SHP77 treated with DMSO at 0.1 percent for 48 hours (cell line): Measurements from ENCODE around the gene UBE2E2.
"Not testable (repeated sequence)": the region's sequence is repeated elsewhere in the genome, so short reads cannot be mapped to it uniquely, and the experiment has no call there.

Experiments used
- DNase-seq: peaks from one replicate; lab custom pipeline; 2025; lab: John Stamatoyannopoulos, UW

UBE2E2 gene

DNA sequence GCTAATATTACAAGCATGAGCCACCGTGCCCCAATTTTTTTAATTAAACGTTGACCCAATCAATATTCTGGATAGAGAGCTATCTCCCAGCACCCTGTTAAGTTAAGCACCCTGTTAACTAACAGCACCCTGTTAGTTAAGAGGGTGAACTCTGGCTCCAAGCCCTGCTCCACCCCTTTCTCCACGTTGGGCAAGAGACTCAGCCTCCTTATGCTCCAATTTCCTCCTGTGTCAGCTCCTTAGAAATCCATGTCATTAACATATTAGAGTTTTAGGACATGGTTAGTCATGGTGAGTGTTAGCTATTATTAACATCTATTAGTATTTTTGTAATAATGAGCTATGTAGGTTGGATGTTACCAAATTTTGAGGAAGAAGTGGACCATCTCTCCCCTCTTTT is 385.4 kb downstream of the UBE2E2 start:
- no peak for DNase-seq

DNA sequence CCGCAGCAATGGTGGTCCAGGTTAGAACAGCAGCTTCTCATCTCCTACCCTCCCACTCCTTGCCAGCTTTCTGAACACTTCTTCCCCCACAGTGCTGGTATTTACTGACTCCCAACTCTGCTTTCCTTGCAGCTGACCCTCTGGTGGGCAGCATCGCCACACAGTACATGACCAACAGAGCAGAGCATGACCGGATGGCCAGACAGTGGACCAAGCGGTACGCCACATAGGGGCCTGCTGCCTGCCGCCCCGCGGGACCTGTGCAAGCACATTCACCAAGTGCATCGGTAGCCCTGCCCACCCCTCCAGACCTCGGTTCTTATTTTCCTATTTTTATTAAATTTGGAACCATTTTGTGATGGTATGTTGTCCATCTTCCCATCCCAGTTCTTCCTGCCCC is 386.5 kb downstream of the UBE2E2 start:
- DNase-seq, result no peak

DNA sequence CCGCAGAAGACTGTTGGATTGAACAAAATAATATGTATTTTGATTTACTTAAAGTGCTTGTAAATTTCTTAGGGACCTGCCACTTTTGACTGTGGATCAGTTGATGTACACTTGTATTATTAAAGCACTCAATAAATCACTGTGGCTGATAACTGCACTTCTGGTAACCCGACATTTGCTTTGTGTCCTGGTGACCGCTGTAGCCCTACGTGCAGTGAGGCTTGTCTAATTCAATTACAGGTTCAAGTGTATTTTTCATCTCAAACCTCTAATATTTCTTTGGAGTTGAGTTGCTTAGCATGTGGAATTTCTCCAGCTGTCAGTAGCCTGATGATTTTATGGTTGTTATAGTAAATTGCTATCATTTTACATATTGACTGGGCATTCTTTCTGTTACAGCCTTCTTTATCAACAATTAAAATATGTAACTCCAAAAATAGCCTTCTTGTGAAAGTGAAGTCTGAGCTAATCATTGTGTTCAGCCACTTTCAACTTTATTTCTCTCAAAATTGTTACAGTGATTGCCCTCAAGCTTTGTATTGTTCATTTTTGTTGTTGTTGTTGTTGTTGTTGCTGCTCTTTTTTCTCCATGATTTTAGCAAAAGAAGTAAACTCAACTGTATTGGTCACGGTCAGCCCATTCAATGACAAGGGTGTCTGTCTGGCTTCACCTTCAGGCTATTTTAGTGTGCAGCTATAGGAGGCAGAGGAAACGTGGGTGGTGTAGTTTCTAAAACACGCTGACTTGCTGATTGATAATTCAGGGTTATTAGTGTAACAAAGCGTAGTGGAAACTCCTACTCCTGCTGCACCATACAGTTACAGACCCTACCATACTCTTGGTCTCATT is 387.5 kb downstream of the UBE2E2 start:
- no peak for DNase-seq

DNA sequence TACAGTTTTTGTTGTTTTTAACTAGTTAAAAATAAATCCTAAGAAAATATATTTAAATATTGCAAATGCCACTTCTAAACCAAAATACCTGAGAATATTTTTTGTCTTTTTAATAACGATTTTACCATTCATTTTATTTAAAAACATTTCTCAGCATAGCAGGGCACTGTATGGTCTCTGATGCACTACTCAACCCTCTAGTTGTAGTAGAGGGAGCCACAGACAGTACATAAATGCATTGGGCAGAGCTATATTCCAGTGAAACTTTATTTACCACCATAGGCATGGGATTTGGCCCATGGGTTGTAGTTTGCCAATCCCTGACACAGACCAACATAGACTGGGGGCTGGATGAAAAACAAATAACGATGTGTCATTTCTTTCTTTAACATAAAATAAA is 388.2 kb downstream of the UBE2E2 start:
- DNase-seq, result no peak

DNA sequence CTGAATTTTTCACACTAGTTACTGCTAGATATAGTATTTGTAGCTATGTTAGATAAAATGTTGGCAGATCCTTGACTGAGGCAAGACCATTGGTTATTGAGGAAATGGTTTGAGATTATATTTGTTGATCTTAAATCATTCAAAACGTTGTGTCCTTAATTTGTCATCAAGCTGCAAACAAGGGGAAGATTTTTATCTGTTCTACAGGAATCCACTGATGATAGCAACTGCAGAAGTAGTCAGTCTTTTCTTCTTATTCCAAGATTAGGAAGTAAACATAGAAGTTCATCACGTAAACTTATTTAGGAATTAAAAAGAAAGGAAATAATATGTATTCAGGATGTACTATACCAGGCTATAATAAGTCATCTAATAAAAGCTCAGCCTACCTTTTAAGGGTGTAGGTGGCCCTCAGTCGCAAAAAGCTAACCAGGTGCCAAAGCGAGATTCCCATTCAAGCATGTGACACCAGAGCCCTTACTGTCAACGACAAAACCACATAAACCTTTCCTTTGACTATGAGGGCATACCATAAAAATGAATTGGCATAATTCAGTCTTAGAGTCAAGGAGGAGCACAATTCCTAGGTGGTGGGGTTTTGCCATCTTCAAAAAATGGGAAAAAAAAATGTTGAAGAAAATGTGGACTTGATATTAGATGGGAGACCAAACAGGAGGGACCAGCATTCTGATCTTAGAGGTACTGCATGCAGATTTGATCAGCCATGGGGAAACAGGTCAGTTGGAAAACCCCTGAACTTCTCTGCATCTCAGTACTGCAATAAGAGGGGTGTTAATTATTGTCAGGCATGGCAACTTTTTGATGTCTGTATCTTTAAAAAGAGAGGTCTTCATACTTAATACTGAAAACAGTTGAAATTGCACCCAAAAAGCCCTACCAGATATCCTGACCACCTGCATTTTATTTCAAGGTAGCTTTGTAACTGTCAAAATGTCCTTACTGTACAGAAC is 390.1 kb downstream of the UBE2E2 start:
- DNase-seq, result no peak

DNA sequence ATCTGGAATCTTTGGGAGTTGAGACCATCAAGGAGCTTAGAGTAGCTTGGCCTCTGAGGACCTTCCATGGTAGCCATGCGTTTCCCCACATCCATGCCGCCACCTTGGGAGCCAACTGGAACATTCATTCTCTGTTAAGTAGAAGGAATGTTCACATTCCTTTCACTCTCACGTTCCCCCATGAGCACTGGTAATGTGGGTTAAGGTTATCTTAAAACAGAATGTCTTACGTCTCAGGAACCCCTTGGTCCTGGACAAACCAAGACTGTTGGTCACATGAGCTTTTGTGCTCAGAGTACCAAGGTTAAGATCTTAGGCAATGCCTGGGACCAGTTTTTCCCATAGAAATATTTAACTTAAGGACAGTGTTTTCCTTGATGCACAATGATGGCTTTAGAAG is 390.9 kb downstream of the UBE2E2 start:
- DNase-seq, result no peak

DNA sequence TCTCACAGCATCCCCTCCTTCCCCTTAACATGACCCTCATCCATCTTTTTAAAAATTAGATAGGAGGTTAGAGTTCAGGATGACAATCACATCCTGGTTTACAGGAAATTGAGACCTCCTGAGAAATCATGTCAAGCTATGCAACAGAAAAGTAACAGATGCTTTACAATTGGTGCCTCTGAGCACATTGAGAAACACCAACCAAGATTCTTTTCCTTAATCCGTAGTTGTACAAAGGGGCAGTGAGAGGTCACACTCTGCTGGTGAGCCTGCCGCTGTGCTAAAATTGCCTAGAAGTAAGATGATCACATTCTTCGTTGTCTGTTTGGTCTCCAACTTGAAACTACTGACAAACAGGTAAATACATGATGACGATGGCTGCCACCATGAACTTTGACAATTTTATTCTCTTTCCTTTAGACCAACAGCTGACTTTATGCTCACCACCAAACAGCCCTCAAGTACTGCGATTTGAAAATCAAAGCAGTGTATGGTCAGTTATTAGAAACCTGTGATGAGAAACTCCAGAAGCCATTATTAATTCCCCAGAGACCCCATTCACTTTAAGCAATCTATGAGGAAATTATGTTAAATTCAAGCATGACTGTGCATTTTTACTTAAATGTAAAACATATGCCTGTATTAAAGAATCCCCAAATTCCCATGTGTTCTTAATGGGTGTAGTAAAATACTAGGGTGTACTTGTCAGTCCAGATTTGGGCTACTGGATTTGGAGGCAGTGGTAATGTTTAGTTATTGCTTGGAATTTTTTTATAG is 392.0 kb downstream of the UBE2E2 start:
- DNase-seq, result no peak

DNA sequence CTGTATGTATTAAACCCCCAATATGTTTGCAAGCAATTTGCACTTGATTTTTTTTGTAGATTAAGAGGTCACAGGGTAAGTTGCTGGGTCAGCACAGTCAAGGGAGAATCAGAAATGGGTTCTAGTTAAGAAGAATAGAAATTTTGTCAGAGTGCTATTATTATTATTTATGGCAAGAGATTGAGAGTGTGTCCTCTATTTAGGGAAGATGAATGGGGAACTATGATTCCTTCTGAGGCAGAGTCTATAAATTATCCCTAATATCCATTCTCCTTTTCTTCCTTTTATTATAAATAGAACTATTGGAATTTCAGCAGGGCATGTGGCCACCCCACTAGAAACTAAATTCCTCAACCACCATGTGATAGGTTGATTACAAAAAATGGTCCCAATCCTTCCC is 392.7 kb downstream of the UBE2E2 start:
- no peak for DNase-seq

DNA sequence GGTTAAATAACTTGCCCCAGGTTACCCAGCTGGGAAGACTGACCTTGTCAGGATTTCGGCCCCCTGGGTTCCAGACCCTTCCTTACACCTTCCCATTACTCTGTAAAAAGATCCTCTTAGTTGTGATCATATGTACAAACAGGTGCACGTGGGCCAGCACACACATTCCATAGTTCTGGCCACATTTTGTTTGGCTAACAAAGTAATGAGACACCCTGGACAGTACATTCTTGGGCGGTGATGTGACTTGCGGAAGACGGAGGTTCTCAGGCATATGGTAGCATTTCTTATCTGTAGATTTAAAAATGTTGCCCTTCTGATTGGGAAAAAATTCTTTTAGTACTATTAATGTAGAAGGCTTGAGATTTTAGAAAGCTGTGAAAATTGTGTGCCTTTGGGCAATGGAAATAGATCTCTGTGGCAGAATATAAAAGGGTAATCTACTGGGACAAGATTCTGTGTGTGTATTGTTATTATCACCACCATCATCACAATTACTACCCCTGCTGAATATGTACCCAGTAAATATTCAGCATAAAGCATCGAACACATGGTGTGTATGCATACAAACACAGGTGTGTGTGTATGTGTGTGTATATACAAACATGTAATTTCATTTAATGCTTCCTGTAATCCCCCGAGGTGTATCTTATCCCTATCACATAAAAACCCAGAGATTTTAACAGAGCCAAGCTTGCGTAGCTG is 397.2 kb downstream of the UBE2E2 start:
- DNase-seq, result no peak

DNA sequence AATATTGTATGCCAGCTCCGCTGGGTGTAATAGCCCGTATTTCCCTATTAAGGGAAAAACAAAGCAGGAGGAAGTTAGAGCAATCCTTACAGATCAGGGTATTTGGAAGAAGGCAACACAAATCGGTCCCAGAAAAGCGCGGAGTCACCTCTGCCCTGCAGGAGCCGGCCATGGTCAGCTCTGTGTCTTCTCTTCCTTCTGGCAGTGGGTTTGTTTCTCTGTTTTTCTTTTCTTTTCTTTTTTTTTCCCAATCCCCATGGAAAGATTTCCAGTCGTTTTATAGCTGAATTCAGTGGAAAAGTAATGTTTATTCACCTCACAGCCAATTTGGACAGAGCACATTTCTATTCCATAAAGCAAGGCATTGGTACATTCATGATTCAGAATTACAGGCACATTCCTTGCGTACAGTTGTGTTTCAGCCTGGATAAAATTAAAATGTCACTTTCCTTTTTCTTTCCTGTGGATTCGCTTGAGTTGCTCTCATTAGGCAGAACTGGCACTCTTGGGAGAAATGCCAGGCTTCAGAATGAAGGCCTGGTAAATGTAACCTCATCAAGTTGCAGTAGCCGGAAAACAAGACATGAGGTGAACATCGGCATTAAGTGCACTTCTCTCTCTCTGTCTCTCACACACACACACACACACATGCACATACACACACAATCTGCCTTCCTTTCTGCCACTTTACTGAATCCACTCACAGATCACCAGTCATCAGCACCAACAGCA is 398.1 kb downstream of the UBE2E2 start:
- no peak for DNase-seq

DNA sequence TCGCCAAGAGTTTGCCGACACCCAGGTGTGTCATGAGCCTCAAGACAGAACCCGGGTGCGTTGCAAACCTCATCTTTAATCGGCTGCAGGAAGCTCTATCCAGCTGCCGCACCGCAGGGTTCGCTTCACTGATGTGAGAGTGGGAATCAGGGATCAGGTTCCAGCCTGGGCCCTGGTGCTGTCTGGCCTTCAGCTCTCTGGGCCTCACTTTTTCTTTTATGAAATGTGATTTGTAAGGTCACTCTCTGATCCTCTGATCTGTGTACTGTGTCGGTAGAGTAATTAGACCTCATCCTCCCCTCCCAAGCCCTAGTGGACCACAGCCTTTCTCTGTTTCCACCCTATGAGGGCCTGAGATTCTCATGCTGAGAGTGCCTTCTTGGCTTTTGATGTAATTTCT is 399.8 kb downstream of the UBE2E2 start:
- DNase-seq, result no peak

DNA sequence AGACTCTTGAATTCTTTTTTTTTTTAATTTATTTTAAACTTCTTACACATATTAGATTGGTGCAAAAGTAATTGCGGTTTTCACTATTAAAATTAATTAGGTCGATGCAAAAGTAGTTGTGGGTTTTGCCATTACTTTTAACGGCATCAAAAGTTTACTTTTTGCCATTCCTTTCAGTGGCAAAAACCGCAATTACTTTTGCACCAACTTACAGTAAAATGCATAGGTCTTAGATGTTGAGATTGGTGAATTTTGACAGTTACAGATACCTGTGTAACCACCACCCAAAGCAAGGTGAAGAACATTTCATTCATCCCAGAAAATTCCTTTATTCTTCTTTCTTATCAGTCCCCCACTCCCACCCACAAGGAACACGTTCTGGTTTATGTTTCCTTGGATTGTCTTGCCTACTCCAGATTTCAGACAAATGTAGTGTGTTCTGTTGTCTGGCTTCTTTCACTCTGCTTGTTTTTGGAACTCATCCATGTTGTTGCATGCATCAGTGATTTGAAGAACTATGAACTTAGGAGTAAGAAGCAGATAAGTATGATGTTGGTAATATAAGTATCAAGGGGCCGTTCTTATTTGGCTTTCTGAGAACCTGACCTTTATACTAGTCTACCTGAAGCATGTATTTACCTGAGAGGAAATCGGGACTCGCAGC is 404.2 kb downstream of the UBE2E2 start:
- DNase-seq, result no peak

DNA sequence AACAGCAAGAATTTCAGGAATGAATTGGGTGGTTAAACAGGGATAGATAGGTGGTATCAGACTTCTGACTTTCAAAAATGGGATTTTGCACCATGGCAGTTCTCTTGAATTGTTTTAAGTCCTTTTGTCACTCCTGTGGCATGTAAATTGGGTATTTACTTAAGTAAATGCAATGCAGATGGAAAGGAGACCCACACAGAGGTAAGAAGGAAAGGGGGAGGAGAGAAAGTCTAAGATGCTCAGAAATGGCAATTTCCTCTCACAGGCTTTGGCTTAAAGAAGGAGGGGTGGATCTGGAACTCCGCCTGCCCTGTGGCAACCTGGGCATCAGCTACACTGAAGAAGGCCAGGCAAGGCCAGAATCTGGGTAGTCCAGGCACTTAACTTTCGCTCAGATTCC is 405.5 kb downstream of the UBE2E2 start:
- no peak for DNase-seq

DNA sequence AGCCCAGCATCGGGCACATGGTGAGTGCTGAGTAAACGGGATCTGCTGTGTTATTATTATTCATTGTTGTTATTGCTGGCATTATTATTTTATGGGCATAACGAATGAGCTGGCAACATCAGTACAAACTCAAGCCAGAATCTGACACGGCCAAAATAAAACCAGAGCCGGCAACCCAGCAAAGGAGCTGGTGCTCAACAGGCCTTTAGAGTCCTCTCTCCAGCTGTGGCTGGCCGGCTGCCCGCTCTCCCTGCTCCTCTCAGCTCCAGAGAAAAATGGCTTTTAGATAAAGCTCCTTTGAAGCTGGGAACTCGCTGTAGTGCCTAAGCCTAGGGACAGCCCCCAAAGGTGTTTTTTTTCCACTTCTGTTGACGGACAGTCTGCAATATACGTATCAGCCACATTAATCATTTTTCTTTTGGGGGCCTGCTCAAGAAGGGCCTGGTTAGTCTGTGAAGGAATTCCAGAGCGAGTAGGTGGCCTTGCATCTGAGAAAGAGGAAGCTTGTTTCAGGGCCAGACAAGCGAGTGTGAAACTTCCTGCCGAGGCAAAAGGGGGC is 408.7 kb downstream of the UBE2E2 start:
- no peak for DNase-seq

DNA sequence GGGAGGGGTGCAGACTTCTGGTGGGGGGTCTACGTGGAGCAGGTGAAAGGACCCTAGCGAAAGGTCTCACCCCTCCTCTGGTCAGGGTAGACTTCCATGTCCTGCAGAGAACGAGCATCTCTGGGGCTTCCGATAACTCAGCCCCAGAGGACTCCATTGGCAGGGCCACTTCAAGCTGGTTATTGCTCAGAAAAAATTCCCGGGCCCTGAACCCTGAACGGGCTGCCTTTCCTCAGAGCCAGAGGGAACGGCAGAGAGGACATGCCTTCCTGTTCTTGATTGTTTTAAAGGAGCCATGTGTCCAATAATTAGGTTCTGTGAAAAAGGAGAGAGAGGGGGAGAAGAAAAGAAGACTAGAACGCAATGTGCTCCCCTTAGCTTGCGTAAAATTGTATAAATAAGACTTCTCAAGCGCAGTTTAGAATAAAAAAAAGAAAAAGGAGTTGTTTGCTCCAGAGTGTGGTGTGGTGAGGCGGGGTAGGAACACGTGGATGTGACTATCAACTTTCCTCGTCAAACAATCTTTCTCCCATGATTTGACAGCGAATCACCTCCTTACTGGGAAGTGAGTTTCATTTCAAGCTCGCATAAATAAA is 409.3 kb downstream of the UBE2E2 start:
- no peak for DNase-seq

DNA sequence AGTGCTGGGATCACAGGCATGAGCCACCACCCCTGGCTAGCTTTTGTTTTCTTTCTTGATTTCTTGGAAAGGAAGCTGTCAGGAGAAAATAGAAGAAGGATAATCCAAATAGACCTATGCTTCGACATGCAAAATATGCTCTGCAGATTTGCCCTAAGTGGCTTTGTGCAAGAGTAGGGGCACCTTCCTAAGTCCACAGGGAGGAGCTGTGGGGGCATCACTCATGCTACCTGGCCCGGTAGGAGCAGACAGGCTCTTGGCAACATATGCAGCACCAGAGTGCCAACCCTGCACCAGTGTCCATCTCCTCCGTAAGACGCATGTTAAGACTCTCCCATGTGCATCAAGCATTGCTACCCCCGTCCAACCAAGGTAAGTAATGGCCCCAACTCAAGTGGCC is 411.9 kb downstream of the UBE2E2 start:
- DNase-seq, result no peak

DNA sequence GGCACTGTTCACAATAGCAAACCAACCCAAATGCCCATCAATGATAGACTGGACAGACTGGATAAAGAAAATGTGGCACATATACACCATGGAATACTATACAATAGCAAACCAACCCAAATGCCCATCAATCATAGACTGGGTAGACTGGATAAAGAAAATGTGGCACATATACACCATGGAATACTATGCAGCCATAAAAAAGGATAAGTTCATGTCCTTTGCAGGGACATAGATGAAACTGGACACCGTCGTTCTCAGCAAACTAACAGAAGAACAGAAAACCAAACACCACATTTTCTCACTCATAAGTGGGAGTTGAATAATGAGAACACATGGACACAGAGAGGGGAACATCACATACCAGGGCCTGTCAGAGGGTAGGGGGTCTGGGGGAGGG is 415.3 kb downstream of the UBE2E2 start:
- DNase-seq, result not testable (repeated sequence)

DNA sequence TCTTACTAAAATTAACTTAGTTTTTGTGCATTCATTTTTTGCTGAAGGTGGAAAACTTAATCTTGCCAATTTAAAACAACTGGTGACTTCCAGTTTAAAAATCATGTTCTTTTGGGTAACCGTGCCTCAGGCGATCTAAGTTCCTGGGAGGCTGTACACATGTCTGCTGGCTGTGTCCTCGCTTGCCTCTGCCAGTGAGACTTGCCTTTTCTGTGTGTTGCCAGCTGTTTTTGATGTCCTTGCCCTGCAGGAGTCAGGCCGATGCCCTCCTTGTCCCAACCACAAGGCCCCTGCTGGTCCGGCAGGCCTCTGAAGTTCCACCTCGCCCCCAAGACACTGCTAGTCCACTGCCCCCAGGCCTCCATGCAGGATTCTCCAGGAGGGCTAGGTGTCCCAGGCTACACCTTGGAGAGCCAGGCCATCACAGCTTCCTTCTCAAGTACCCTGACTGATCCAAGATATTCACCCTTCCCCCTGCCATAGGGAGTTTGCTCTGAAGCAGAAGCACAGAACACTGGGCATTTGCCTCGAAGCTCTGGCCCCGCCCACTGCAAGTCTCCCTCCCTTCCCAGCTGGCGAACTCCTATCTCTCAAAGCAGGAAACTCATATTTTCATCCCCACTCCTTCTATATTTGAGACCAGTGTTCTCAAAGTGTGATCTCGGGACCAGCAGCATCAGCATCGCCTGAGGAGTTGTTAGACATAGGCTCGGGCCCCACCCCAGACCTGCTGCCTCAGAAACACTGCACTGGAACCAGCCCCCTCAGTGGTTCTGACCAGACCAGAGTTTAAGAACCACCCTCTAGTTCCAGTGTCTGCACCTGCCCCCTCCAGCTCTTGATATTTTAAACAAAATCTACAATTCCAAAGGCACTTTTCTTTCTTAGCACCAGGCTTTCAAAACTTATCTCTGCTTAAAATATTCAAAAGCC is 416.8 kb downstream of the UBE2E2 start:
- no peak for DNase-seq

DNA sequence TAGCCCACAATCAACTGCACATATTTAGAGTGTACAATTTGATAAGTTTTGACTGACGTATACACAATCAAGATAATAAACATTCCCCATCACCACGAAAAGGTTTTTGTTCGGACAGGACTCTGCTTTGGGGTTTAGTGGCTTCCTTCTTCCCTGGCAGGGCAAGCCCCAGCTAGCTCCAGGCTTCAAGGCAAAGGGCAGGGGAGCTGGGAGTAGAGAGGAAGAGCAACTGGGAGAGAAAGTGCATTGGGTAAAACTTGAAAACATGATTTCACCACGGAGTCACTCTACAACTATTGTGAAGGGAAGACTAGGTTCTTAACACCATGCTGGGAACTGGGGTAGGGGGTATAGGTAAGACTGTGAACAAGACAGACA is 417.5 kb downstream of the UBE2E2 start:
- no peak for DNase-seq
